Left kidney (tissue), 2 donors: ENCODE data around the gene SNCB. TPM values are rescaled to one million over a fixed set of nuclear protein-coding genes. Genes with fewer than 3 reads are reported as not detected.

Experiments
- DNase-seq: peaks from one replicate; pipeline ENCODE4 v3.0.0-alpha.2; 2013
- polyA plus RNA-seq: library from polyadenylated mRNA; unstranded; fragments of 120-200 nt; gene quantifications from one replicate; pipeline ENCODE4 v1.2.1, GENCODE V29; 2013; ENCODE audit not compliant: insufficient read length

The SNCB gene
- polyA plus RNA-seq, 1 donor: 0.20 TPM

DNA sequence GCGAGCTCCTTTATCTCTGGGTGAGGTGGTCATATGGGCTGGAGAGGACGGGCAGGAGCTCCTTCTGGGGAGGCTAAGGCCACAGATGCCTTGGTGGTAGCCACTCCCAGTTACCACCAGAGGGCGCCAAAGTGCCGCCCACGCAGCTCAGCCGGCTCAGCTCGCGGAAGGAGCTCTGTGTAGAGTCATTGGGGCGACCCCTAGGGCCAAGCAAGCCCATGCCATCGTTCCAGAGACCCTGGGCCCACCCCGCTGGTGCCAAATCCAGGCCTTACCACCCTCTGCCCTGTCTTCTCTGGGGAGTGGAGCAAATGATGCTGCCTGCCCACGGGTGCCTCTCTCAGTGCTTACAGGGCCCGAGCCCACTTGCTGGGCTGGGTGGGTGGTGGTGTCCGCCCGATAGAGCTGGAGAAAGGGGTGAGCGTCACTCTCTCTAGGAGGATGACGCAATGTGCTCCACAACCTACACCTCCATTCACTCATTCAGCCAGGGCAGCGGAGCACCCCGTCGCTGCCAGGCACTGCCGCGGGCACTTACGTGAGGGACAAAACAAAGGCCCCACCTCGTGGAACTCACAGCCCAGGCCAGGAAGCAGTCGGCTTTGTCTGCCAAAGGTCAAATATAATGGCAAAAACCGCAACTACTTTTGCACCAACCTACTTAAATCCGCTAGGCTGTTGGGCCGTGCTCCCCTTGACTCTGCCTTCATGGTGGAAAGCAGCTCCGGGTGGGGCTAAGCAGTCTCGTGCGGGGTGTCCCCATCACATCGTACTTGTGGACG is 30.7 kb upstream of the SNCB start:
- peak; percentile 65 for DNase-seq

DNA sequence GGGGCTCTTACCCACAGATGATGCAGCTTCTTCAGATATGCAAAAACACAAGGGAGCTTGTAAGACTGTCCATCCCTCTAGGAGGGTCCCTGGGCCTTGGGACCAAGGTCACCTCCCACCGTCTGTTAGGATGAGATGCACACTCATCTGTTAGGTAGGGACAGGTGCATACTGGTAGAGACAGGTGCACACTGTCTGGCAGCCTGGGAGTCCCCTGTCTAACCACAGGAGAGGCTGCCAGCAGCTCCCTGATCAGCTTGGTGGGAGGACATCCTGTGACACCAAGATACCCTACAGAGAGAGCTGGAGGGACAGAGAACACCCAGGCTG is 30.2 kb upstream of the SNCB start:
- DNase-seq: no peak

DNA sequence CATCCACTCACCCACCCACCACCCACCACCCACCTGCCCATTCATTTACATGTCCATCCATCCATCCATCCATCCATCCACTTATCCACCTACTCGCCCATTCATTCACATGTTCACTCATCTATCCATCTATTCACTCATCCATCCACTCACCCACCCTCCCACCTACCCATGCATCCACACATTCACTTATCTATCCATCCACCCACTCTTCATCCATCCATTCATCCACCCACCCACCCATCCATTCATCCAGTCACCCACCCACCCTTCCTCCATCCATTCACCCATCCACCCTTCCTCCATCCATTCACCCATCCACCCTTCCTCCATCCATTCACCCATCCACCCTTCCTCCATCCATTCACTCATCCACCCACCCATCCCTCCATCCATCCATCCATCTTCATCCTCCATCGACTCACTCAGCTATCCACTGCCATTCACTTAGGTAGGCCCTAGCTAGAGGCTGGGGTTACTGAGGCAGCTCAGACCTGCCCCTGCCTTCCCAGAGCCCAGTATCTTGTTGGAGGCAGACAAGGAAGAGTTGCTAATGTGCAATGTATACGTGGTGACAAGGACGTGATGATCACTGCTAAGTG is 29.6 kb upstream of the SNCB start:
- DNase-seq: no peak

DNA sequence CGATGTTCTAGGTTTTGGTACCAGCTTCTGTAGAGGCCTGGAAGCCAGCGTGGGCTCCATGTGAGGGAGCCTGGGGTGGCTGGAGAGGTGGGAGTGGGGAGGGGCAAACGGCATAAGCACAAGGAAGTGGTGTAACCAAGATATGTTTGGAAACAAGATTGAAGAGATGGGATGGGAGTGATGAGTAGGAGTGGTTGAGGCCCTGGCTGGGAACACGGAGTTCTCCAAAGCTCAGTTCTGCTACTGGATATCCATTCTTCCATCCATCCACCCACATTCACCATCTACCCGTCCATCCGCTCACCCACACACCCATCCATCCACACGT is 29.1 kb upstream of the SNCB start:
- DNase-seq: no peak

DNA sequence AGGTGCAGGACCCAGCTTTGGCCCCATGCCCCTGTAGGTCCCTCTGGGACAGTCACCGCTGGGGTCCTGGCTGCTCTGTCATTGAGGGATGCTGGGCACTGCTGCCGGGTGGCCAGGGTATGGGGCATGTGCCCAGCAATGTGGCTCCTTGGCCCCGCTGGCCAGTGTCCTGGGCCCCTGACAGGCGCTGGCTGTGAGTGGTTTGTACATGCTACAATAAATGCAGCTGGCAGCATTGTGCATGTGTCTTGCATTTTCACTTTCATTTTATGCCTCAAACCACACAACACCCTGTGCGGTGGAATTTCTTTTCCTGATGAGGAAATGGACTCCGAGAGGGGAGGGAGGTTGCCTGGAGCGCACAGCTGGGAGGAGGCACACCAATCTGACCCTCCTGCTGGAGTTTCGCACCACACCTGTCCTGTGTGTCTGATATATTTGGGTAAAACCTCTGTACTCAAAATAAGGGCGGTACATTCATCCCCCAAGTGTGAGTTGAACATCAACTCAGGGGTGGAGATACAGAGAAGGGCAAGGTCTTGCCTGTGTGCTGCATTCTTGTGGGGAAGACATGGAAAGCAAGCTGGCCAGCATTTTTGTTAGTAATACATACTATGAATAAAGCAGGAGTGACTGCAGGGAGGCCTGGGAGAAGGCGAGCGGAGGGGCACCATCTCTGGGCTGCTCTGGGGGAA is 28.6 kb upstream of the SNCB start:
- DNase-seq: no peak

GRCh38 chr5:176658007-176658599 is 27.8 kb upstream of the SNCB start:
- DNase-seq: peak; percentile 62

DNA sequence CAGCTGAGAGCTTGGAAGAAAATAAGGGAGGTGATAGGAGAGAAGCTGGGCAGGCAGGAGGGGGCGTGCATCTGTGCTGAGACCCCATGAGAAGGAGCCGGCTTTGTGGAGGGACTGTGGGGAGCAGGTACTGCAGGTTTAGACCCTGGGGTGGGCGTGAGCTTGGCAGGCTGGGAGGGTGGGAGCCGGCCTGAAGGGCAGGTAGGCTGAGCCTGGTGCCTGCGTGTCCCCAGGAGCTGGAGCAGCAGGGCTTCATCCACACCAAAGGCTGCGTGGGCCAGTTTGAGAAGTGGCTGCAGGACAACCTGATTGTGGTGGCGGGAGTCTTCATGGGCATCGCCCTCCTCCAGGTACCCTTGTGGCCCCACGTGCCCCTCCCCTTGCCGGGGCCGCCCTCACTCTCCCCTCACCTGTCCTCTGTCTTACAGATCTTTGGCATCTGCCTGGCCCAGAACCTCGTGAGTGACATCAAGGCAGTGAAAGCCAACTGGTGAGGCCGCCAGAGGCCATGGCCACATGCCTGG is 26.2 kb upstream of the SNCB start:
- DNase-seq: no peak

DNA sequence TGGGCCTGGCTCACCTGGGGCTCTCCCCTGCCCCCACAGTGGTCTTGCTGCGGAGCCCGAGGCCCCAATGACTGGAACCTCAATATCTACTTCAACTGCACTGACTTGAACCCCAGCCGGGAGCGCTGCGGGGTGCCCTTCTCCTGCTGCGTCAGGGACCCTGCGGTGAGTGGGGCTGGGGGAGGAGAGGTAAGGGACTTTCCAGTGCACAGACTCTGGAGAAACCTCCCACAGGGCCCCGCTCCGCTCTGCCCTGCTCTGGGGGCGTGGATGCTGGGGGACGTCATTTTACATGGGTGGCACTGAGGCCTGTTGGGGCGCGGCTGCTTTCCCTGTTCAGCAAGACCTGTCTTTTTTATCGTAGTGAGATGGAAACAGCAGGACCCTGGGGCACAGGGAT is 24.5 kb upstream of the SNCB start:
- DNase-seq: no peak

DNA sequence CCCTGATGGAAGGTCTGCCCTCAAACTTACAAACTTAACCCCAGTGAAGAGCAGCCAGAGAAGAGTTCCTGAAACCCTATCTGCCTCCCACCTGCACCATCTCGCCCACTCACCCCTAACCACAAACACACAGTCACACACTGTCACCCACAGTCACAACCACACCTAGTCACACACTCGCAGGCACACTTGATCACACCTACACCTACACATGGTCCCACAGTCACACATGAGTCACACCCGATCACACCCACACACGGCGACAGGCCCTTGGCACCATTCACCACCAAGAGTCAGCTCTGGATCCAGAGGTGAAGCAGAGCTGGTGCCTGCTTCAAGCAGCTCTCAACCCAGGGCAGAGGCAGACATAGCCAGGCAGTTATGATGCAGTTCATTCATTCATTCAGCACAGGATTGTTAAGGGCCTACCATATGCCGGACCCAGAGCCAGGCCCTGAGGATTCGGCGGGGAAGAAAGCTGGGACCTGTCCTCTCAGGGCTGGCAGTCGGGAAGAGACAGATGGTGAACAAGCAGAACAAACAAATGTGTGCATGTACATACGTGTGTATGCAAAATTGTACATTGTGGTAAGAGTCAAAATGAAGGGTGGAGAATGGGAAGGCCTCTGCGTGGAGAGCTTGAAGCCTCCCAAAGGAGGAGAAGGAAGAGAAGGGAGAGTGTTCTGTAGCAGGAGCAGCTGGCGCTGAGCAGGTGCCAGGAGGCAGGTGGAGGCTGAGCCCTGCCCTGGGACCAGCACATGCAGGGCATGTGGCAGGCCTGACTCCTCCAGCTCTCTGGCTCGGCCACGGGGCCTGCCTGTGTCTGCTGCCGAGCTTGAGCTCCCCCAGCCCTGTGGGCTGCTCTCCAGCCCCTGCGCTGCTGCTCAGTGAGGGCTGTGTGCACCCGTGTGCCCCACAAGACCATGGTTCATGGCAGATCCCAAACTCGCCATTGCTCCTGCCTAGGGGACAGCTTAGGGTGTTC is 23.4 kb upstream of the SNCB start:
- no peak for DNase-seq

DNA sequence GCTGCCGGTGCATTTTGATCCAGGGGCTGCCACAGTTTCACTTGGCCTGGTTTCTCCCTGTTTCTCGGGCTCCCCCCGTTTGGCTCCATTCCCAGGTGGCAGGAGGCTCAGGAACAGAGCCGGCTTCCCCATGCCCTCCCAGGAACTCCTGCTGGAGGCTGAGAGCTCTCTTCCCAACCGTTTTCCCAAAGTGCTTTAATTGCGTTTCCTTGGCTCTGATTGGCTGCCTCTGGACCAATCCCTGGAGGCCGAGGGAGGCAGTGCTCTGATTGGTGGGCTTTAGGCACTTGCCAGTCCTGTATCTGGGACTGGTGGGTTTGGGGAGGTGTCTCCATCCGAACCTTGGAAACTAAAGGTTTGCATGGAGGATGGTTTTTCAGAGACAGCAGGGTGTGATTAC is 21.8 kb upstream of the SNCB start:
- DNase-seq: no peak

GRCh38 chr5:176651472-176651980 is 21.2 kb upstream of the SNCB start:
- no peak for DNase-seq

DNA sequence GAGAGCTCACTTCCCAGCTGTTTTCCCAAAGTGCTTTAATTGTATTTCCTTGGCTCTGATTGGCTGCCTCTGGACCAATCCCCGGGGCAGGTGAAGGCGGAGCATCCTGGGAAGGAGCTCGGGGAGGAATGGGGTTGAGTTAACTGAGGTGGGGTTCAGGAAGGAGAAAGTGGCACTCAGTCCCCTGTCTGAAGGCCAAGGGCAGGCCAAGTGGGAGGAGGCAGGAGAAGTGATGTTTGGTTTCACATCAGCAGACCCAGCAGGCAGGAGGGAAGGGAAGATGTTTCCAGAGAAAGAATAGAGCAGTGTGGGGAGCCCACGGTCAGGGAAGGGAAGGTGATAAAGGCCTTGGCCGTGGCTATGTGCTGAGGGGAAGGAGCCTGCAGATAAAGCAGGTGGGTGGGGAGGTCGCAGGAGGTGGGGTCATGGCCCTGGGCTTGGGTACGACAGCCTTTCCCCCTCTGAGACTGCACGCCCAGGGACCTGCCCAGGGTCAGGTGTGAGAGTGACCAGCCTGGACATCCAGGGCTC is 20.1 kb upstream of the SNCB start:
- no peak for DNase-seq

DNA sequence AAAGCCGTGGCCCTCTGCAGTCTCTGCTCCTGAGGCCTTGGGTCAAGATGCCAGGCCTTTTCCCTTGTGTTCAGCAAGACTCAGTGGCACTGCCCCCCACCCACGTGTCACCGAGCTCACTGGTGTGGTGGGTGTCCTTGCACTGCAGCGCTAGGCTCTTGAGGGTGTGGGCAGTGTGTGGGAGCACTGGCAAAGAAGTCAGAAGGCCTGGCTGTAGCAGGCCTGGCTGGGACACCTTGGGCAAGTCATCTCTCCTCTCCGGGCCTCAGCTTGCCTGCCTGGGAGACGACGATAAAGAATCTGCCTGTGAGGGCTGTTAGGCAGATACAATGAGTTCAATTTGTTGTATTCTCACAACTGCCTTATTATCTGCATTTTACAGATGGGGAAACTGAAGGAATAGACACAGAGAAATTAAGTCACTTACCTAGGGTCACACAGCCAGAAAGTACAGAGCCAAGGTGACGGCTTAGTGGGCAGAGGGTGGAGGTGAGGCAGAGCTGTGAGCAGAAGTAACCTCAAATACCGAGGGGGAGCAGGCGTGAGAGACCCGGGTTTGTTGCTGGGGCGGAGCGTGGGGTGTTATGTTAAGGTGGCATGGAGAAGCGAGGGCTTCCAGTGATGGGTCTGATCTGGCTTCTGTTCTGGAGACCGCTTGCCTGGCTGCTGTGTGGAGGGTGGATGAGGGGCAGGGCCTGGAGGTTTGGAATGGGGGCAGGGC is 18.3 kb upstream of the SNCB start:
- DNase-seq: no peak

DNA sequence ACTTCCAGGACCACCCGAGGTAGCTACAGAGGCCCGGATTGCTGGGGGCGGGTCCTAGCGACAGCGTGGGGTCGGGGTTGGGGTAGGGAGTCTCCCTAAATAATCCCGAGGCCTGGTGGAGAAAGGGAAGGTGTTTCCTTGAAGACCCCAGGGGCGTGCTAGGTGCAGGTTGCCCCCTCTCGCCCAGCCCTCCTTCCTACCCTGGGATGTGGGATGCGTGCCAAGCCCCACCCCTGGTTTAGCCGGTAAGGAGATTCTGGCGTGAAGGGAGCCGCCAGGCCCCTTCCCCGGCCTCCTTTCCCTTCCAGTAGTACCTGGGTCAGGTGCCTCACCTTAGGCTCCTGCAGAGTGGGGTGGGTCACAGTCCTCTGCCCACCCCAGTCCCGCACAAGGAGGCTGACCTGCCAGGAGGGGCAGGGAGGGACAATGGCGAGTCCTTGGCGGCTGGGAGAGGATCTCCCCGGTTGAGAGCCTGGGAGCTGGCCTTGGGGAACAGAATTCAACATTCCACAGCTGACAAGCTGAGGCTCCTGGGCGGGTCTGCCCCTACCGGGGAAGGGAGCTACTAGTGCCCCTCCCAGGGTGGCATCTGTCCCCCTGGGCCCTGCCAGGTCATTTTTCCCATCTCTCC is 17.6 kb upstream of the SNCB start:
- DNase-seq: no peak

DNA sequence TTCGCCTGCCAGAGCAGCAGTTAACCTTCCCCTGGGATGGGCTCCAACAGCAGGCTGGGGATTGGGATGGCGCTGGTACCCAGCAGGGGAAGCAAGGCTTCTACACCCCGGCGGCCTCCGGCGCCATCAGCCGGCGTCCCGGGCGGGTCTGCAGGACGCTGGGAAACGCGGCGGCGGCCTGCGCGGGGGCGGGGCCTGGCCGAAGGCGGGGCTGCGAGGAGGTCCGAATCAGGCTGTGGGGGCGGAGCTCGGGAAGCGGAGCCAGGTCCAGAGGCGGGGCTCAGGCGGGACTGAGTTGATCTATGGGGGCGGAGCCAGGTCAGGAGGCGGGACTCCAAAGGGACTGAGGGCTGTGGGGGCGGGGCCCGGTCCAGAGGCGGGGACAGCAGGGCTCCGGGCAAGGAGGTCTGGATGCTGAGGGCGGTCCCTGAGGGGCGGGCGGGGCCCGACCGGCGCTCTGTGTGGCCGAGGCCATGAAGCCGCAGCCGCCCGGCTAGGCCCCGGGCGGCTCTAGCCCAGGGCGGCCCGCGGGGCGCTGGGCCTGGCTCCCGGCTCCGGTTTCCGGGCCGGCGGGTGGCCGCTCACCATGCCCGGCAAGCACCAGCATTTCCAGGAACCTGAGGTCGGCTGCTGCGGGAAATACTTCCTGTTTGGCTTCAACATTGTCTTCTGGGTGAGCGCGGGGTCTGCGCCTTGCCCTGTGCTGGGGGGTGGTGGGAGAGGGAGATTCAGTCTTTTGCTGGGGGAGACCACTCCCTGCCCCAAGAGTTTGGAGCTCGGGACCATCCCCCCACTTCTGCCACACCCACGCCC is 16.9 kb upstream of the SNCB start, which contains the start of gene TSPAN17:
TSS of gene TSPAN17 (plus strand) at position 455 of the 813 bp plus-strand sequence. CDS start at position 587, 132 bp downstream.
- DNase-seq: peak; percentile 99

DNA sequence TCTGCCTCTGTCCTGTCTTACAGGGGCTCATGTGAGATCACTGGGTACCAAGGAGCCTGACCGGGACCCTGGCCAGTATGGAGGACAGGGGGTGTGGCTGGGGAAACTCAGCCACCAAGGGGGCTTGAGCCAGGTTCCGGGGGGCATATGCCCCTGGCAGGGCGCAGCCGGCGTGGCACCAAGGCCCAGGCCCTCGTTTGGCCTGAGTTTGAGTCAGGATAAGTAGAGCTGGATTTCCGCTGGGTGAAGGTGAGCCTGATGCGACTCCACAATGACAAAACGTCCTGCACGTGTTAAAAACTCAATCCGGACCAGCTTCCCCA is 16.3 kb upstream of the SNCB start:
- DNase-seq: no peak

DNA sequence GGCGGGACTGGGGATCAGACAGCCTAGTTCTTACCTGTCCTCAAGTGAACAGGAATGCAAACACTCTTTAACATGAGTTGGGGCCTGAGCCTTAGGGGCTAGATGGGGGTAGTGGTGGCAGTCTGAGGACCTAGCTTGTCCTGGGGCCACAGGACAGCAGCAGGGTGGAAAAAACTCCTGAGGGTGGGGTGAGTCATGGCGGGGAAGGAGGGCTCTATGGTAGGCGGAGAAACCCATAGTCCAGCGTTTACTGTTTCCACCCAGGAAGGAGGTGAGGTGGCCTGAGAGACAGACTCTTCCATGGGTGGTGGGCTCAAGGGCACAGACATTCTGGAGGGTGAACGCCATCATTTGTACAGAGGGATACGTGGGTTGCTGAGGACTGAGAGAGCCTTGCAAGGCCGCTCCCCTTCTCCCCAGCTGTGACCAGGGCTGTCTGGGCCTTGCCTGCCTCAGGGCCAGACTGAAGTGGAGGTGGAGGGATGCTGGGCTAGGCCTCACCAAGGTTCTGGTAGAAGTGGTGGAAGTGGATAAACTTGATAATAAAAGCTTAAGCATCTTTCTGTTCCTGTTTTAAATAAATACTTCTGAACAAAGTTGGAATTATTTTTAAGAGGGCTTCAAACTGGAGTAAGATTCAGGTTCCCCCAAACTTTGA is 15.8 kb upstream of the SNCB start:
- DNase-seq: no peak

GRCh38 chr5:176644878-176645670 is 14.7 kb upstream of the SNCB start:
- DNase-seq: no peak
